RPMI8226 (cell line): ENCODE measurements around the gene AWAT1.
"Not testable (repeated sequence)": the region's sequence is repeated elsewhere in the genome, so short reads cannot be mapped to it uniquely, and the experiment has no call there.

Source experiments
- DNase-seq: peaks from one replicate; pipeline ENCODE4 v3.0.0-alpha.2; 2015

Gene AWAT1

GRCh38 chrX:70234355-70234754 lies at the start of gene AWAT1:
AWAT1 (plus strand) TSS chrX:70234655; CDS start chrX:70234696, 41 bp downstream.
- no peak for DNase-seq

DNA sequence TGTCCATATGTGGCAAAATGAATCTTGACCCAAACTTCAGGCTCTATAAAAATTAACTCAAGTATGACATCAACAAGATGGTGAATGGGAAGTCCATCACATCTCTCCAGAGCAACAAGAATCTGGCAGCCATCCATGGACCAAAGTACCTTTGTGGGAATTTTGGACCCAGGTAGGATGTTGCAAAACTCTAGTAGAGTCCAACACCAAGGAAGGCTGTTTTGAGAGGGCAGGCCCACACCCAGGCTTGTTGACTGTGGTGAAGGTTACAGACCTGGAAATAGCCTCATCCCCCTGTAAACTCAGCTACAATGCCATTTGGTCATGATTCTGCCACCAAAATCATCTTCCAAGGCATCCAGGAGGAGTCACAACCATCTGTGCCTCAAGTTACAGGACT lies 44.2 kb upstream of the AWAT1 start:
- DNase-seq: no peak

- peak; percentile 76 for DNase-seq
Observed at GRCh38 chrX:70196961-70197720, 37.3 kb upstream of the AWAT1 start.

- no peak for DNase-seq
Observed at GRCh38 chrX:70201732-70202131, 32.7 kb upstream of the AWAT1 start.

GRCh38 chrX:70208479-70208878 lies 26.0 kb upstream of the AWAT1 start:
- DNase-seq: no peak

DNA sequence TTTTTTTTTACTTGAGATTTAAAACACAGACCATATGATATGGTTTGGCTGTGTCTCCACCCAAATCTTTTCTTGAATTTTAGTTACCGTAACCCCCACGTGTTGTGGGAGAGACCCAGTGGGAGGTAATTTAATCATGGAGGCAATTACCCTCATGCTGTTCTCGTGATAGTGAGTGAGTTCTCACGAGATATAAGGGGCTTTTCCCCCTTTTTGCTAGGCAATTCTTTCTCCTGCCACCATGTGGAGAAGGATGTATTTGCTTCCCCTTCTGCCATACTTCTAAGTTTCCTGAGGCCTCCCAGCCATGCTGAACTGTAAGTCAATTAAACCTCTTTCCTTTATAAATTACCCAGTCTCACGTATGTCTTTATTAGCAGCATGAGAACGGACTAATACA lies 24.9 kb upstream of the AWAT1 start:
- DNase-seq: not testable (repeated sequence)

- DNase-seq: peak; percentile 14
Observed at GRCh38 chrX:70219938-70220764, 14.3 kb upstream of the AWAT1 start.

GRCh38 chrX:70226048-70226447 lies 8.4 kb upstream of the AWAT1 start:
- DNase-seq: no peak

- no peak for DNase-seq
Observed at GRCh38 chrX:70226687-70227086, 7.8 kb upstream of the AWAT1 start.

GRCh38 chrX:70231666-70232065 lies 2.8 kb upstream of the AWAT1 start:
- DNase-seq: no peak

DNA sequence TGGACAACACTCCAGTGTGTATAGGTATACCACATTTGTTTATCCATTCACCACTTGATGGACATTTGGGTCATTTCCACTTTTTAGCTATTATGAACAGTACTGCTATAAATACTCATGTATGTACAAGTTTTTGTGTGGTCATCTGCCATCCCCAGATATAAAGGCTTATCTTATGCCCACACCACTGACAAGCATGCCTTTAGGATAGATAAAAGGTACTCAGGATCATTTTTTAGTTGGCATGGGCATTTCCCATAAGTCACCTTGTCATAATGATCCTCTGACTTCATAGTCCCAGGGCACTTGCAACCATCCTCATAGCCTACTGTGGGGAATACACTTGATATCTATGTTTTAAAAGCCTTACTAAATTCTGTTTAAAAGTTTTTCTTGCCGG lies 6.3 kb downstream of the AWAT1 start:
- no peak for DNase-seq

DNA sequence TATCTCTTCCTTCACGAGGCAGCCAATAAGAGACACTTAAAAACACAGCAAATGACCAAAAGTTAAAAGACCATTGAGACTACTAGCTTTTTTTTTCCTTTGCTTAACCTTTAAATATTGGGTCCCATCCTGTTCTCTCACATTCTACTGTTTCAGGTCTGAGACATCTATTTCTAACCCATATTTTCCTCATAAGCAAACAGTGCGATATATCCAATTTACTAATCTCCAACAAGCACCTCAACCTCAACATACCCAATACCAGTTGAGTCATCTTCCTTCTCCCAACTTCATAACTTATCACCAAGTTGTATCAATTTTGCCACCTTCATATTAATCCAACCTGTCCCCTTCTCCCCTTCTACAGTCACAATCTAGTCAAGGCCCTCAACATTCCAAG lies 7.0 kb downstream of the AWAT1 start:
- no peak for DNase-seq

DNA sequence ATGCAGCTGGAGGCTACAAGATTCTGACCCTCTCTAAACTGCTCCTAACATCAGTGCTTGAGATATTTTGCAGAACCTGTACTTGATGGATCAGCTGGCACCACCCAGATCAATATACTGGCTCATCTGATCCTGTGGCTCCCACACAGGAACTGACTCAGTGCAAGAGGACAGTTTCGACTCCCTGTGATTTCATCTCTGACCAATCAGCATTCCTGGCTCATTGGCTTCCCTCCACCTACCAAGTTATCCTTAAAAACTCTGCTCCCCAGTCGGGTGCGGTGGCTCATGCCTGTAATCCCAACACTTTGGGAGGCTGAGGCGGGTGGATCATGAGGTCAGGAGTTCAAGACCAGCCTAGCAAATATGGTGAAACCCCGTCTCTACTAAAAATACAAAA lies 9.1 kb downstream of the AWAT1 start:
- DNase-seq: not testable (repeated sequence)

DNA sequence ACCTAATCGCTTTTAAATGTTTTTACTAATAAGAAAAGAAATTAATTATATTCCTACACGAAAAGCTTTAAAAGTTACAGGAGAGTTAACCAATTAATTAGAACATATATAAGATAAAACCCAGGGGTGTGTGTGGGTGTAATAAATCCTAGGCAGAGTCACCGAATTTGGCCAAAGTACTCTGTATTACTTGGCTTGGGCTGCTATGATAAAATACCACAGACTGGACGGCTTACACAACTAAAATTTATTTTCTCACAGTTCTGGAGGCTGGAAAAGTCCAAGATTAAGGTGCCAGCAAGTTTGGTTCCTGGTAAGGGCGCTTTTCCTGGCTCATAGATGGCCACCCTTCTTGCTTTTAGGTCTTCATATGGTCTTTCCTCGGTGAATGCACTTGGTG lies 10.4 kb downstream of the AWAT1 start:
- no peak for DNase-seq

- no peak for DNase-seq
Observed at GRCh38 chrX:70247252-70247651, 12.8 kb downstream of the AWAT1 start.

GRCh38 chrX:70252491-70252890 lies 18.0 kb downstream of the AWAT1 start:
- DNase-seq: no peak

DNA sequence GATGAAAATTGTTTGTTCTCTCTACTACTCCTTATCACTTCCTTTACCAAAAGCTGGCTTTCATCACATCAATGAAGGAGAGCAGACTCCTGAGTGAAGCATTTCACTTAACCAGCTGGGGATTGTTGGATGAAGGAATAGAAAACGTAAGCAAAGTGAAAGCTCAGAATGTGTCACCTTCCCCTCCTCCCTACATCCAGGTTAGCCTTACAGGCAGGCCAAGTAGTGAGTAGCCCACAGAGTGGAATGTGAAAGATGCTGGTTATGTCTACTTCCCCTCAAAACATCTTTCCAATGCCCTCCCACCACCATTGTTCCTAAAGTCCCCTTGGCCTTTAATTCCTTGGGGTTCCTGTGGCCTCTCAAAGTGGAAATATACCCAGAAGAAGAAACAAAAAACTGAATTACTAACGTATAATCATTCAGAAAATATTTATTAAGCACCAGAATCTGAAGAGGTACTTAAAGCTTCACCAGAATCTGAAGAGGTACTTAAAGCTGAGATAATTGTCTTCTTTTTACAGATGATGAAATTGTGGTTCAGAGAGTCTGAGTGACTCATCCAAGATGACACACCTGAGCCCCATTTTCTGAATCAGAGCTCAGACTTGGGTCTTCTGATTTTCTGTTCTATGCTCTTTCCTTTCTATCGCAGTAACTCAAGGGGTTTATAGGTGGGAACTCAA lies 19.1 kb downstream of the AWAT1 start:
- no peak for DNase-seq

- no peak for DNase-seq
Observed at GRCh38 chrX:70254063-70254400, 19.6 kb downstream of the AWAT1 start.

GRCh38 chrX:70254909-70255308 lies 20.5 kb downstream of the AWAT1 start:
- no peak for DNase-seq

DNA sequence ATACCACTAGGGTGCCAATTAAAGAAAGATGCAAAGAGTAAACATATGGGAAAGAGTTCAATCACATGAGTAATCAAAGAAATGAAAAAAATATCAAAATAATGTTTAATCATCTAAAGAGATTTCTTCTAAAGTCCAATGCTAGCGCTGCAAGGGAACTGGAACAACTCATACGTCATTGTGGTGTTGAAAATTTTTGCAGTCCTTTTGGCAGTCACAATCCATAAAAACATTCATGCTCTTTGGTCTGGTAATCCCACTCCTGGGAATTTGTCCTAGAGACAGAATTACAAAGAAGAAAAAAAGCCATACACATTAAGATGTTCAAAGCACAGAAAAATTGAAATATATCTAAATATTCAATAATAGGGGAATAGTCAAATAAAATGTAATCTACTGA lies 21.0 kb downstream of the AWAT1 start:
- no peak for DNase-seq

GRCh38 chrX:70257423-70258288 lies 23.2 kb downstream of the AWAT1 start:
- no peak for DNase-seq

GRCh38 chrX:70260104-70260503 lies 25.6 kb downstream of the AWAT1 start, which contains the start of gene P2RY4:
P2RY4 (minus strand) TSS chrX:70260204; CDS start chrX:70259624, 580 bp downstream.
- DNase-seq: no peak
